Inflammatory macrophage treated with lipopolysaccharide for 4 hours (primary cell): ENCODE data around the gene TXNDC12.
A peak's percentile ranks its signal among the peaks of the same experiment; 100 is the strongest.

Source experiments
- DNase-seq: peaks from one replicate; pipeline ENCODE4 v3.0.0-alpha.2; 2020

TXNDC12 gene

GRCh38 chr1:51990478-51990965 is 64.5 kb downstream of the TXNDC12 start, which contains the start of gene RAB3B:
RAB3B (minus strand) TSS chr1:51990700; CDS start chr1:51977117, 13,583 bp downstream.
- peak; percentile 27 for DNase-seq

DNA sequence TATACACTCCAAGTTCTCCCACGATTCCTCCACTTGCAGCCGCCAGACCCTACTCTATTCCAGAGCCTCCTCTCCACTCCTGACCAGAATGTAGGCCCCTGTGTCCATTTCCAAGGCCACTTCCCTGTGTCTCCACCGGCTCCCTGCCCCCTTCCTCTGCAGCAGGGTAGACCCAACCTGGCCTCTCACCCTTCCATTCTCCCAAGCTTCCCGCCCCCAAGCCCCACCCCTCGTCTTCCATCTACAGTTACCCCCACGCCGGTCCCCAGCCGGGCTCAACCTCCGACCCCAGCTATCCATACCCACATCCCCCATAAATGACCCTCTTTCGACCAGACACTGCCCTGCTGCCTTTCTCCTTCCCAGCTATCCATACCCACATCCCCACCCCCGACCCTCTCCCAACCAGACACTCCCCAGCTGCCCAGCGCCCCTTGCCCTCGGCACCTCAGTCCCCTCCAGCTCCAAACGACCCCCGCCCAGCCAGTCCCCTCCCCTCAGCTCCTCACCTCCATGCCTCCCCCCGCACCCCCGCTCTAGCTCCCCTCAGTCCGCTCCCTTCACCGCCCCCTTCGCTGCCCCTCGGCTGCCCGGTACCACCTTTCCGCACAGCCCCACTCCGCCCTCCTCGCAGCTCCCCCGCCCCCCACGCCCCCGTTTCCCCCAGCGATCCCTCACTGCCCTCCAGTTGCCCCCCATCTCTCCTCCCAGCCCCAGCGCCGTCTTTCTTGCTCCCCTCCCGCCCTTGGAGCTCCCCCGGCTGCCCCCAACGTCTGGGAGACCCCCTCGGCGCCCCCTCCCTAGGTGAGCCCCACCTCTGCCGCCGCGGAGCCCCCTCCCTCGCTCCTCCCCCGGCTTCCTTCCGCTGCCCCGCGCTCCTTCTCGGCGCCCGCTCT is 65.2 kb downstream of the TXNDC12 start:
- DNase-seq = no peak

GRCh38 chr1:51988254-51988653 is 66.7 kb downstream of the TXNDC12 start:
- DNase-seq = no peak

GRCh38 chr1:51986718-51987117 is 68.3 kb downstream of the TXNDC12 start:
- DNase-seq = no peak

- DNase-seq = no peak
These were observed 72.8 kb downstream of the TXNDC12 start for GRCh38 chr1:51982161-51982560.

GRCh38 chr1:51981555-51981954 is 73.4 kb downstream of the TXNDC12 start:
- no peak for DNase-seq

GRCh38 chr1:51978099-51978498 is 76.9 kb downstream of the TXNDC12 start:
- DNase-seq = no peak

DNA sequence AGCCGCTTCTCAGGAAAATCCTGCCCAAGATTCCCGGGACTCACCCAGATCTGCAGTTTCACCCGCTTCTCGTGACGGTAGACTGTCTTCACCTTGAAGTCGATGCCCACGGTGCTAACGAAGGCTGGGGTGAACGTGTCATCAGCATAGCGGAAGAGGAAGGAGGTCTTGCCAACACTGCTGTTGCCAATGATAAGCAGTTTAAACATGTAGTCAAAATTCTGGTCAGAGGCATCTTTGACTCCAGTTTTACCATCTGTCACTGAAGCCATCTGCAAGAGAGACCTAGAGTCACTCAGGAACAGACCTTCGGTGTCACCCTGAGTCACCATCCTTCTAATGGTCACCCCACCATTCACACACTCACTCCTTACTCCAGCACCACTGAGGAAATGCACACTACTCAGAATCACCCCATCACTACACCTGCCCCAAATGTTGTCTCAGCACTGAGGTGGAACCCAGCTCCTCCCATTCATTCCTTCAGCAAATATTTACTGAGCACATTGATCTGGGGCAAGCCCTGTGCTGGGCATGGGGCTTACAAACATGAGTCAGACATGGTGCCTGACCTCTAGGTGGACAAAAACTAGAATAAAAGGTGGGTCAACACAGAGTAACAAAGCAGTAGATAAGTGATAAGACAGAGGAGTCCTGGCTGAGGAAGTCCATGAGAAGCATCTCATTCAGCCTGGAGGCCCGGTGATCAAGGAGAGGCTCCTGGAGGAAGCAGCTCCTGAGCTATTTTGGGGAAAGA is 78.0 kb downstream of the TXNDC12 start:
- DNase-seq = no peak

DNA sequence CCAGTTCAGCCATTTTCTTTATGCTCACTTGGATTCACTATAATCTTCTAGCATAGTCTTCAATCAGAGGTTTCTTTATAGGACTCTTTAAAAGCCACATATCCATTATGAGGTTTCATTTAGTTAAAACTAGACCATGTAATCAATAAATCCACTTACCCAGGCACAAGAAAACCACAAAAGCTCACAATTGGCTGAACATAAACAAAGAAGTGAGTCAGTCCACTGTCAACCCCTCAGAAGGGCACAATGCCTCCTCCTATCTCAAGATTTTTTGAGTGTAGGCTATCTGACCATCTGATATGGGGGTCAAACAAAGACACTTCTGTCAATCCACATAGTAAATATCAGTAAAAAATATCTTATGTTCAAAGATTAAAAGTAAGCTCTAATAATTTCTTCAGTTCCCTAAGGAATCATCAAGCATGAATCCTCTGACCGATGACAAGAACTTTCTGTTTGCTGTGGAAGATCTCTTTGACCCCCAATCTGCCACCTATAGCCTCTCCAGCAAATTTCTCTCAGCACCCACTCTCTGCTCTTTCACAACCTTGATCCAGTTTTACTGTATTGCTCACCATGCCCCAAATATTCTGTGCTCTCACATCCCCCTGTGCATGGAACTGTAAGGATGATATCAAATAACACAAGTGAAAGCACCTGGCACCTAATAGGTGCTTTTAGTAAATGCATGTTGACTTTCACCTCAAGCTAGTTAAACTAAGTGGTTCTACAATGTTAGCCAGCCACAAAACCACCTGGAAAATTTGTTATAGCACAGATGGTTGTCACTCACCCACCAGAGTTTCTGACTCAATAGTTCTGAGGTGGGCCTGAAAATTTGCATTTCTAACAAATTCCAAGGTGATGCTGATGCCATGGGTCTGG is 81.2 kb downstream of the TXNDC12 start:
- no peak for DNase-seq
